PFSK-1 (cell line): Measurements from ENCODE around the gene CDC45.

ENCODE experiments used
- FOXP2 ChIP-seq: optimal IDR thresholded peaks from 2 replicates; pipeline ENCODE3; 2011; ENCODE audit warnings: borderline replicate concordance, control low read depth, inconsistent platforms; ENCODE audit not compliant: insufficient read depth; ENCODE audit errors: extremely low read length, extremely low read depth
- POLR2AphosphoS5 ChIP-seq: IDR thresholded peaks from 2 replicates; pipeline ENCODE4 v1.6.1; 2012; ENCODE audit warnings: low read depth, mild to moderate bottlenecking, control low read depth, low read length, moderate library complexity
- SIN3A ChIP-seq: IDR thresholded peaks from 2 replicates; pipeline ENCODE4 v1.6.1; 2012; ENCODE audit warnings: mild to moderate bottlenecking, low read length, moderate library complexity, borderline replicate concordance; ENCODE audit not compliant: insufficient read depth
- TAF1 ChIP-seq: IDR thresholded peaks from 2 replicates; pipeline ENCODE4 v1.6.1; 2012; ENCODE audit warnings: low read length, control low read depth, borderline replicate concordance; ENCODE audit not compliant: insufficient read depth
- TF ChIP-seq, protein P1 (sequence below), 2 experiments: IDR thresholded peaks; 2 replicates each; pipeline versions ENCODE4 v1.6.1 to v1.8.0; 2011 to 2012; ENCODE audit warnings: low read depth in 2 of 2, low read length in 2 of 2, control low read depth in 1 of 2, inconsistent platforms in 1 of 2, mild to moderate bottlenecking in 1 of 2, moderate library complexity in 1 of 2; ENCODE audit not compliant: insufficient read depth in 1 of 2

DNA sequence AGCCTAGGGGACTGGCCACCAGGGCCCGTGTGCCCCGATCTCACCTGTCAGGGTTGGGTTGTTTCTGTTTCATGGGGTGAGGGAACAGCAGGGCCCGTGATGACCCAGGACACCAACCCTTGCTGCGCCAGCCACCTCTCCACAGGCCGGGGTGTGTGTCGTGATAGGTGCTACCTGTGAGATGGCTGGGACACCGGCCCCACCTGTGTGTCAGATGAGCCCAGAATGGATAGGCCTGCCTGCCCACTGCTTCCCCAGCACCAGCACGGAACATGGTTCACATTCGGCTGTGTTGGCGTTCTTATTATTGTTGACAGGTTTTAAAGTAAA lies 37.4 kb downstream of the CDC45 start:
- TF ChIP-seq POLR2AphosphoS5 (no peak), TAF1 (no peak), FOXP2 (no peak), SIN3A (no peak)
- TF ChIP-seq, protein P1, sequence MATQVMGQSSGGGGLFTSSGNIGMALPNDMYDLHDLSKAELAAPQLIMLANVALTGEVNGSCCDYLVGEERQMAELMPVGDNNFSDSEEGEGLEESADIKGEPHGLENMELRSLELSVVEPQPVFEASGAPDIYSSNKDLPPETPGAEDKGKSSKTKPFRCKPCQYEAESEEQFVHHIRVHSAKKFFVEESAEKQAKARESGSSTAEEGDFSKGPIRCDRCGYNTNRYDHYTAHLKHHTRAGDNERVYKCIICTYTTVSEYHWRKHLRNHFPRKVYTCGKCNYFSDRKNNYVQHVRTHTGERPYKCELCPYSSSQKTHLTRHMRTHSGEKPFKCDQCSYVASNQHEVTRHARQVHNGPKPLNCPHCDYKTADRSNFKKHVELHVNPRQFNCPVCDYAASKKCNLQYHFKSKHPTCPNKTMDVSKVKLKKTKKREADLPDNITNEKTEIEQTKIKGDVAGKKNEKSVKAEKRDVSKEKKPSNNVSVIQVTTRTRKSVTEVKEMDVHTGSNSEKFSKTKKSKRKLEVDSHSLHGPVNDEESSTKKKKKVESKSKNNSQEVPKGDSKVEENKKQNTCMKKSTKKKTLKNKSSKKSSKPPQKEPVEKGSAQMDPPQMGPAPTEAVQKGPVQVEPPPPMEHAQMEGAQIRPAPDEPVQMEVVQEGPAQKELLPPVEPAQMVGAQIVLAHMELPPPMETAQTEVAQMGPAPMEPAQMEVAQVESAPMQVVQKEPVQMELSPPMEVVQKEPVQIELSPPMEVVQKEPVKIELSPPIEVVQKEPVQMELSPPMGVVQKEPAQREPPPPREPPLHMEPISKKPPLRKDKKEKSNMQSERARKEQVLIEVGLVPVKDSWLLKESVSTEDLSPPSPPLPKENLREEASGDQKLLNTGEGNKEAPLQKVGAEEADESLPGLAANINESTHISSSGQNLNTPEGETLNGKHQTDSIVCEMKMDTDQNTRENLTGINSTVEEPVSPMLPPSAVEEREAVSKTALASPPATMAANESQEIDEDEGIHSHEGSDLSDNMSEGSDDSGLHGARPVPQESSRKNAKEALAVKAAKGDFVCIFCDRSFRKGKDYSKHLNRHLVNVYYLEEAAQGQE (IDR thresholded peaks at IDR 0.05; ENCODE audit: insufficient read depth in 1 of 2, low read depth in 2 of 2, low read length in 2 of 2) = no peak
